ENCODE data around the gene APOD.
A peak's percentile ranks its signal among the peaks of the same experiment; 100 is the strongest.
"Not testable (repeated sequence)": the region's sequence is repeated elsewhere in the genome, so short reads cannot be mapped to it uniquely, and the experiment has no call there.

APOD gene

GRCh38 chr3:195617784-195618659 is 34.3 kb upstream of the APOD start:
- not testable (repeated sequence) for DNase-seq

- not testable (repeated sequence) for DNase-seq
These were observed 33.4 kb upstream of the APOD start for GRCh38 chr3:195617134-195617533.

GRCh38 chr3:195616681-195617080 is 32.9 kb upstream of the APOD start:
- DNase-seq, result no peak

GRCh38 chr3:195615952-195616537 is 32.3 kb upstream of the APOD start:
- not testable (repeated sequence) for DNase-seq

GRCh38 chr3:195614672-195615504 is 31.1 kb upstream of the APOD start:
- not testable (repeated sequence) for DNase-seq

GRCh38 chr3:195613468-195614069 is 29.8 kb upstream of the APOD start:
- DNase-seq, result no peak

GRCh38 chr3:195612075-195612800 is 28.5 kb upstream of the APOD start:
- DNase-seq, result peak; percentile 64 to 72

GRCh38 chr3:195609229-195609628 is 25.5 kb upstream of the APOD start:
- no peak for DNase-seq

GRCh38 chr3:195601785-195602184 is 18.0 kb upstream of the APOD start:
- DNase-seq, result not testable (repeated sequence)

- no peak for DNase-seq
These were observed 17.6 kb upstream of the APOD start for GRCh38 chr3:195601382-195601781.

GRCh38 chr3:195599926-195600325 is 16.2 kb upstream of the APOD start:
- DNase-seq, result not testable (repeated sequence)

GRCh38 chr3:195599516-195599915 is 15.8 kb upstream of the APOD start:
- DNase-seq, result not testable (repeated sequence)

- no peak for DNase-seq
These were observed 14.1 kb upstream of the APOD start for GRCh38 chr3:195597848-195598247.

- DNase-seq, result no peak
These were observed 13.5 kb upstream of the APOD start for GRCh38 chr3:195597229-195597628.

- no peak for DNase-seq
These were observed 13.0 kb upstream of the APOD start for GRCh38 chr3:195596765-195597171.

- DNase-seq, result no peak
These were observed 12.2 kb upstream of the APOD start for GRCh38 chr3:195595785-195596531.

GRCh38 chr3:195591852-195592251 is 8.1 kb upstream of the APOD start:
- no peak for DNase-seq

- no peak for DNase-seq
These were observed 7.5 kb upstream of the APOD start for GRCh38 chr3:195591220-195591619.

GRCh38 chr3:195590381-195590780 is 6.6 kb upstream of the APOD start:
- not testable (repeated sequence) for DNase-seq

GRCh38 chr3:195589796-195590195 is 6.1 kb upstream of the APOD start:
- not testable (repeated sequence) for DNase-seq

GRCh38 chr3:195587824-195588223 is 4.1 kb upstream of the APOD start:
- DNase-seq, result no peak
